HCT116 (cell line): ENCODE results near the gene APOM. TPM values are rescaled to one million over a fixed set of nuclear protein-coding genes. Genes with fewer than 3 reads are reported as not detected.
A peak's percentile ranks its signal among the peaks of the same experiment; 100 is the strongest.

Experiments
- ATAC-seq: fragments of 200-7000 bp; cut with Tn5 transposase; 2 replicates; pipeline ENCODE4 v1.9.1; 2020; ENCODE audit warnings: mild to moderate bottlenecking, moderate library complexity
- BruUV-seq: library from RNA; stranded (reverse); fragments of 400-500 nt; replicated peaks from 2 replicates; lab custom pipeline; 2021; lab: Mats Ljungman, UMichigan
- CTCF ChIA-PET: fragments of 300-600 bp; sonication (Branson Sonifier 250); formaldehyde crosslinking; loops from one replicate; lab custom pipeline; 2021; ENCODE audit warnings: antibody characterized with exemption; lab: Charles Lee
- POLR2A ChIA-PET: fragments of 300-600, 350-600 bp; sonication (Branson Sonifier 250); formaldehyde crosslinking; loops from one replicate; lab custom pipeline; 2021; ENCODE audit warnings: antibody characterized with exemption; lab: Charles Lee
- RAD21 ChIA-PET, 2 experiments: fragments of 300-600 bp; sonication (Branson Sonifier 250); formaldehyde crosslinking; loops; one replicate each; lab custom pipeline; 2023; ENCODE audit warnings: low total read pairs in 2 of 2; ENCODE audit not compliant: uncharacterized antibody in 2 of 2, unreplicated experiment in 2 of 2, low non-redundant PET in 1 of 2; lab: Charles Lee
- DNase-seq: peaks from one replicate; pipeline ENCODE4 v3.0.0-alpha.2; 2010; ENCODE audit warnings: low read depth, low spot score
- H2AFZ ChIP-seq: fragments of 200-600 bp; shearing (Covaris generic), sonication (generic); 2 replicates; pipeline ENCODE4 v1.6.1; 2017; ENCODE audit warnings: low read depth, mixed run types, mixed read lengths, antibody characterized with exemption, low read length; ENCODE audit not compliant: poor library complexity, severe bottlenecking
- H3K27ac ChIP-seq: 2 replicates; pipeline ENCODE4 v1.5.1; 2012; ENCODE audit warnings: low read depth, low read length
- H3K27me3 ChIP-seq: fragments of 200-600 bp; sonication (generic); 2 replicates; pipeline ENCODE4 v1.6.1; 2016; ENCODE audit warnings: mixed run types, low read length, mixed read lengths; ENCODE audit not compliant: insufficient read depth
- H3K36me3 ChIP-seq, 2 experiments: fragments of 200-500 bp in 1 of 2; fragments of 200-600 bp in 1 of 2; sonication (Bioruptor generic) in 1 of 2; sonication (generic) in 1 of 2; 2 replicates each; pipeline versions ENCODE4 v1.5.1 to v1.6.1; 2014 to 2016; ENCODE audit warnings: low read length in 2 of 2, inconsistent platforms in 1 of 2, mixed read lengths in 1 of 2, mixed run types in 1 of 2; ENCODE audit not compliant: insufficient read depth in 2 of 2, control insufficient read depth in 1 of 2
- H3K4me1 ChIP-seq, 2 experiments: fragments of 200-600 bp in 1 of 2; sonication (generic) in 1 of 2; 2 replicates each; pipeline versions ENCODE4 v1.5.1 to v1.6.1; 2012 to 2017; ENCODE audit warnings: low read length in 2 of 2, inconsistent platforms in 1 of 2, mild to moderate bottlenecking in 1 of 2, mixed read lengths in 1 of 2, mixed run types in 1 of 2, moderate library complexity in 1 of 2; ENCODE audit not compliant: insufficient read depth in 2 of 2, control insufficient read depth in 1 of 2
- H3K4me2 ChIP-seq: fragments of 200-600 bp; sonication (generic); 2 replicates; pipeline ENCODE4 v1.6.1; 2017; ENCODE audit warnings: mixed run types, low read length, mixed read lengths
- H3K4me3 ChIP-seq, 2 experiments: fragments of 200-600 bp in 1 of 2; sonication (generic) in 1 of 2; replicated peaks in 1 of 2; 2 replicates each; pipeline ENCODE4 v1.5.1; 2011 to 2016; ENCODE audit warnings: low read length in 2 of 2, control low read depth in 1 of 2, low read depth in 1 of 2, mild to moderate bottlenecking in 1 of 2, mixed read lengths in 1 of 2, mixed run types in 1 of 2
- H3K79me2 ChIP-seq: fragments of 200-600 bp; sonication (generic); 2 replicates; pipeline ENCODE4 v1.6.1; 2017; ENCODE audit warnings: mild to moderate bottlenecking, mixed run types, low read length, moderate library complexity, mixed read lengths; ENCODE audit not compliant: insufficient read depth
- H3K9ac ChIP-seq: fragments of 200-600 bp; sonication (generic); 2 replicates; pipeline ENCODE4 v1.6.1; 2016; ENCODE audit warnings: low read length, mixed read lengths
- H3K9me2 ChIP-seq: fragments of 200-600 bp; sonication (generic), shearing (Covaris generic); 2 replicates; pipeline ENCODE4 v1.6.1; 2017; ENCODE audit warnings: mixed run types, mild to moderate bottlenecking, moderate library complexity; ENCODE audit not compliant: insufficient read depth
- H3K9me3 ChIP-seq, 2 experiments: fragments of 200-500 bp in 1 of 2; fragments of 200-600 bp in 1 of 2; sonication (Bioruptor generic) in 1 of 2; sonication (generic) in 1 of 2; 2 replicates each; pipeline ENCODE4 v1.6.1; 2014 to 2017; ENCODE audit warnings: low read length in 2 of 2, mixed read lengths in 2 of 2, inconsistent platforms in 1 of 2, low read depth in 1 of 2, mild to moderate bottlenecking in 1 of 2, mixed run types in 1 of 2, moderate library complexity in 1 of 2; ENCODE audit not compliant: control insufficient read depth in 1 of 2, insufficient read depth in 1 of 2
- H4K20me1 ChIP-seq: fragments of 200-600 bp; sonication (generic), shearing (Covaris generic); 2 replicates; pipeline ENCODE4 v1.6.1; 2017; ENCODE audit warnings: mixed run types, mild to moderate bottlenecking, moderate library complexity; ENCODE audit not compliant: insufficient read depth
- POLR2A ChIP-seq: IDR thresholded peaks from 2 replicates; pipeline ENCODE4 v1.7.0; 2011; ENCODE audit warnings: borderline replicate concordance; ENCODE audit not compliant: insufficient read depth, insufficient read length; ENCODE audit errors: extremely low read depth
- POLR2AphosphoS5 ChIP-seq: IDR thresholded peaks from 2 replicates; pipeline ENCODE4 v1.6.1; 2011; ENCODE audit warnings: mild to moderate bottlenecking, low read depth, low read length, moderate library complexity
- SP1 ChIP-seq: IDR thresholded peaks from 2 replicates; pipeline ENCODE4 v1.6.1; 2012; ENCODE audit warnings: low read depth
- ZBTB33 ChIP-seq: IDR thresholded peaks from 2 replicates; pipeline ENCODE4 v1.6.1; 2011; ENCODE audit warnings: mild to moderate bottlenecking, low read length, moderate library complexity; ENCODE audit not compliant: insufficient replicate concordance; ENCODE audit errors: extremely low read depth
- ZFX ChIP-seq: fragments of 450-650 bp; IDR thresholded peaks from 2 replicates; pipeline ENCODE4 v1.6.1; 2017
- ZNF274 ChIP-seq: fragments of 200-500 bp; sonication (Bioruptor generic); IDR thresholded peaks from 2 replicates; pipeline ENCODE4 v1.6.1; 2014; ENCODE audit warnings: mild to moderate bottlenecking, low read depth, low read length, inconsistent platforms
- intact Hi-C: fragments of 100-400 bp; cut with micrococcal nuclease; formaldehyde crosslinking; loops from 2 replicates; pipeline ENCODE4 v1.10.0; 2022
- total RNA-seq: library from RNA; stranded (reverse); gene quantifications from one replicate; pipeline ENCODE4 v1.2.1, GENCODE V29; 2021; ENCODE audit not compliant: unreplicated experiment

The APOM gene
- total RNA-seq, 1 experiment from 2014 or later = 2.2 TPM

GRCh38 chr6:31660381-31661261 is 4.9 kb downstream of the APOM start, which contains the start of gene C6orf47:
Gene C6orf47 (minus strand): TSS chr6:31660778. CDS start chr6:31659947, 831 bp downstream.
- Histone ChIP-seq H3K27ac (peak within 1 kb of the TSS; percentile 69), H3K4me2 (peak within 1 kb of the TSS; percentile 94), H3K9me2 (no peaks in the 10 kb centered on the region), H4K20me1 (no peaks in the 10 kb centered on the region), H3K9ac (peak within 1 kb of the TSS; percentile 88), H3K9me3 (no peaks in the 10 kb centered on the region), H3K36me3 (peaks cover 5 to 17% of the 10 kb centered on the region in 2 experiments; a peak in 3 of 4 replicates), H3K4me3 (peak within 1 kb of the TSS; percentile 79 to 87), H3K27me3 (no peaks in the 10 kb centered on the region), H3K79me2 (peaks cover 39% of the 10 kb centered on the region), H3K4me1 (peaks cover 18 to 45% of the 10 kb centered on the region in 2 experiments; a peak in 3 of 4 replicates), H2AFZ (no peak within 1 kb of the TSS)
- peak; percentile 80 for ATAC-seq
- TSS peak; percentile 7 for BruUV-seq
- intact Hi-C loops = loop anchor here (5.0 kb wide), 1 partner anchor 258 kb away; the partner anchor contains the start of gene MICA
- ChIA-PET CTCF (interaction anchor here (1.2 kb wide), 1 partner anchor 114 kb away, joined by 5 read pairs; no protein-coding TSS in a partner anchor), POLR2A (interaction anchor here (0.6 to 2.0 kb wide), 8 partner anchors 8 to 167 kb away, joined by 3 to 15 read pairs (median 4); partner anchors contain the start of genes BAG6, HSPA1B, LY6G5B and MSH5), RAD21 (no interaction called here)
- TF ChIP-seq ZFX (peak; percentile 90), POLR2A (peak; percentile 94), ZNF274 (no peak), SP1 (no peak), ZBTB33 (peak; percentile 63), POLR2AphosphoS5 (peak; percentile 96)
- peak; percentile 51 for DNase-seq
